Upper lobe of left lung (tissue), 4 donors: ENCODE results near the gene HIGD1C.

Experiments
- EP300 ChIP-seq, 4 donors: sonication (generic); formaldehyde crosslinking; IDR thresholded peaks; one replicate each; pipeline ENCODE4 v1.5.1; 2017; ENCODE audit warnings: antibody characterized with exemption in 4 of 4, control low read depth in 2 of 4
- POLR2A ChIP-seq, 4 donors: fragments of 450-650 bp; IDR thresholded peaks; one replicate each; pipeline ENCODE4 v1.5.1; 2016 to 2017; ENCODE audit warnings: antibody characterized with exemption in 4 of 4, mild to moderate bottlenecking in 2 of 4
- POLR2AphosphoS5 ChIP-seq, 2 donors: sonication (generic); formaldehyde crosslinking; IDR thresholded peaks; one replicate each; pipeline ENCODE4 v1.5.1; 2017; ENCODE audit warnings: antibody characterized with exemption in 2 of 2
- TF ChIP-seq, protein P1 (sequence below), 6 experiments: fragments of 450-650 bp in 4 of 6; fragments of 200-600 bp in 2 of 6; sonication (generic) in 2 of 6; IDR thresholded peaks; one replicate each; pipeline ENCODE4 v1.5.1; 2016 to 2019; ENCODE audit warnings: antibody characterized with exemption in 6 of 6

DNA sequence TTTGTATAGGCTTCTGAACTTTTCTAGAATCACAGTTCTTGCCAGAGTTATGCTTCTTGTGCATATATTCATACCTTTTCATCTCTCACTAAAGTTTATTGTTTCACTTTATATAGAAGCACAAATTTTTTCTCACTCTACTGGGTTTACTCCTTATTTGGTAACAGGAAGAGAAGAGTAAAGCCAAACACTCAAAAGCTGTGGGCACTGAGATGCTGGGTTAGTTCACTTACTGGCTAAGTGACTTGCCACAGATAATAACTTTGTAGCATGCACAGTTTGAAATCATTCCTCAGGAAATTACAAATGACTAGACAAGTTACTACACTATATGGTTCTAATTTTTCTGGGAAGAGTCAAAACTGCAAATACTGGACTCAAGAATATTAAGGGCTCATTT is 7.8 kb downstream of the HIGD1C start:
- no peak for TF ChIP-seq POLR2A (IDR thresholded peaks at IDR 0.05)
- TF ChIP-seq, protein P1, sequence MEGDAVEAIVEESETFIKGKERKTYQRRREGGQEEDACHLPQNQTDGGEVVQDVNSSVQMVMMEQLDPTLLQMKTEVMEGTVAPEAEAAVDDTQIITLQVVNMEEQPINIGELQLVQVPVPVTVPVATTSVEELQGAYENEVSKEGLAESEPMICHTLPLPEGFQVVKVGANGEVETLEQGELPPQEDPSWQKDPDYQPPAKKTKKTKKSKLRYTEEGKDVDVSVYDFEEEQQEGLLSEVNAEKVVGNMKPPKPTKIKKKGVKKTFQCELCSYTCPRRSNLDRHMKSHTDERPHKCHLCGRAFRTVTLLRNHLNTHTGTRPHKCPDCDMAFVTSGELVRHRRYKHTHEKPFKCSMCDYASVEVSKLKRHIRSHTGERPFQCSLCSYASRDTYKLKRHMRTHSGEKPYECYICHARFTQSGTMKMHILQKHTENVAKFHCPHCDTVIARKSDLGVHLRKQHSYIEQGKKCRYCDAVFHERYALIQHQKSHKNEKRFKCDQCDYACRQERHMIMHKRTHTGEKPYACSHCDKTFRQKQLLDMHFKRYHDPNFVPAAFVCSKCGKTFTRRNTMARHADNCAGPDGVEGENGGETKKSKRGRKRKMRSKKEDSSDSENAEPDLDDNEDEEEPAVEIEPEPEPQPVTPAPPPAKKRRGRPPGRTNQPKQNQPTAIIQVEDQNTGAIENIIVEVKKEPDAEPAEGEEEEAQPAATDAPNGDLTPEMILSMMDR (IDR thresholded peaks at IDR 0.05): no peak
- TF ChIP-seq EP300 (IDR thresholded peaks at IDR 0.05): no peak
- no peak for TF ChIP-seq POLR2AphosphoS5 (IDR thresholded peaks at IDR 0.05)
